Stomach smooth muscle (tissue), 2 donors: ENCODE data around the gene EIF2B5.
"Not testable (repeated sequence)": the region's sequence is repeated elsewhere in the genome, so short reads cannot be mapped to it uniquely, and the experiment has no call there.

Experiments used
- H3K27ac ChIP-seq: one replicate; pipeline ENCODE4 v1.7.0; 2013; ENCODE audit warnings: mild to moderate bottlenecking, low read length, inconsistent platforms
- H3K27me3 ChIP-seq, 2 donors: one replicate each; pipeline ENCODE4 v1.7.0; 2013; ENCODE audit warnings: low read length in 2 of 2; ENCODE audit not compliant: insufficient read depth in 2 of 2, control insufficient read depth in 1 of 2
- H3K36me3 ChIP-seq, 2 donors: one replicate each; pipeline ENCODE4 v1.7.0; 2013; ENCODE audit warnings: low read length in 2 of 2; ENCODE audit not compliant: control insufficient read depth in 2 of 2, insufficient read depth in 2 of 2
- H3K4me1 ChIP-seq: one replicate; pipeline ENCODE4 v1.7.0; 2013; ENCODE audit warnings: low read length; ENCODE audit not compliant: control insufficient read depth, insufficient read depth
- H3K4me3 ChIP-seq, 2 donors: one replicate each; pipeline ENCODE4 v1.7.0; 2013; ENCODE audit warnings: low read length in 2 of 2
- H3K9ac ChIP-seq, 2 donors: one replicate each; pipeline ENCODE4 v1.7.0; 2013; ENCODE audit warnings: low read length in 2 of 2, mild to moderate bottlenecking in 1 of 2
- H3K9me3 ChIP-seq, 2 donors: one replicate each; pipeline ENCODE4 v1.7.0; 2013; ENCODE audit warnings: low read length in 2 of 2; ENCODE audit not compliant: control insufficient read depth in 2 of 2
- donor health status: healthy.
- donor health status: Pancreatic carcinoma.

Gene EIF2B5

GRCh38 chr3:184162571-184163070 is 27.5 kb downstream of the EIF2B5 start:
- not testable (repeated sequence) for H3K27me3 ChIP-seq, H3K4me3 ChIP-seq, H3K27ac ChIP-seq, H3K9ac ChIP-seq, H3K9me3 ChIP-seq
- Histone ChIP-seq H3K4me1 (peaks cover 49% of the 10 kb centered on the region), H3K36me3 (peaks cover 40% of the 10 kb centered on the region in 2 donors)

GRCh38 chr3:184164648-184165330 is 29.6 kb downstream of the EIF2B5 start:
- Histone ChIP-seq H3K4me1 (peaks cover 36% of the 10 kb centered on the region), H3K27ac (no peak overlapping the region), H3K9me3 (no peaks in the 10 kb centered on the region), H3K4me3 (no peak overlapping the region), H3K27me3 (no peaks in the 10 kb centered on the region), H3K9ac (no peak overlapping the region), H3K36me3 (peaks cover 50 to 51% of the 10 kb centered on the region in 2 donors)

- H3K36me3 ChIP-seq = peaks cover 51% of the 10 kb centered on the region in 2 donors
- no peak overlapping the region for H3K9ac ChIP-seq
- H3K27me3 ChIP-seq = no peaks in the 10 kb centered on the region
- H3K4me1 ChIP-seq = peaks cover 29% of the 10 kb centered on the region
- no peaks in the 10 kb centered on the region for H3K9me3 ChIP-seq
- no peak overlapping the region for H3K27ac ChIP-seq
- H3K4me3 ChIP-seq = no peak overlapping the region
Measured at GRCh38 chr3:184165543-184165942, 30.4 kb downstream of the EIF2B5 start.

GRCh38 chr3:184166671-184167070 is 31.5 kb downstream of the EIF2B5 start:
- H3K4me3 ChIP-seq = no peak overlapping the region
- H3K36me3 ChIP-seq = peaks cover 60% of the 10 kb centered on the region in 2 donors
- peaks cover 19% of the 10 kb centered on the region for H3K4me1 ChIP-seq

GRCh38 chr3:184167786-184168185 is 32.6 kb downstream of the EIF2B5 start:
- no peak overlapping the region for H3K27ac ChIP-seq
- no peaks in the 10 kb centered on the region for H3K9me3 ChIP-seq
- H3K36me3 ChIP-seq = peaks cover 62 to 67% of the 10 kb centered on the region in 2 donors

More at GRCh38 chr3:184166671-184167070, 31.5 kb downstream of the EIF2B5 start:
- H3K9ac ChIP-seq = no peak overlapping the region
- H3K27me3 ChIP-seq = no peaks in the 10 kb centered on the region
- no peaks in the 10 kb centered on the region for H3K9me3 ChIP-seq
- no peak overlapping the region for H3K27ac ChIP-seq

GRCh38 chr3:184168363-184169120 is 33.4 kb downstream of the EIF2B5 start:
- H3K27me3 ChIP-seq = no peaks in the 10 kb centered on the region
- no peak overlapping the region for H3K27ac ChIP-seq
- H3K4me1 ChIP-seq = peaks cover 10% of the 10 kb centered on the region
- no peak overlapping the region for H3K9ac ChIP-seq
- peaks cover 60 to 65% of the 10 kb centered on the region in 2 donors for H3K36me3 ChIP-seq
- no peaks in the 10 kb centered on the region for H3K9me3 ChIP-seq
- H3K4me3 ChIP-seq = no peak overlapping the region

More at GRCh38 chr3:184167786-184168185, 32.6 kb downstream of the EIF2B5 start:
- Histone ChIP-seq H3K27me3 (no peaks in the 10 kb centered on the region), H3K9ac (no peak overlapping the region), H3K4me1 (peaks cover 14% of the 10 kb centered on the region), H3K4me3 (no peak overlapping the region)

GRCh38 chr3:184169896-184170875 is 35.0 kb downstream of the EIF2B5 start:
- Histone ChIP-seq H3K4me1 (peaks cover 9% of the 10 kb centered on the region), H3K27ac (no peak overlapping the region), H3K9me3 (no peaks in the 10 kb centered on the region), H3K36me3 (peaks cover 45 to 49% of the 10 kb centered on the region in 2 donors), H3K4me3 (no peak overlapping the region), H3K9ac (no peak overlapping the region), H3K27me3 (no peaks in the 10 kb centered on the region)

- Histone ChIP-seq H3K9ac (no peak overlapping the region), H3K4me1 (peaks cover 21% of the 10 kb centered on the region), H3K9me3 (no peaks in the 10 kb centered on the region), H3K36me3 (peaks cover 31 to 35% of the 10 kb centered on the region in 2 donors), H3K27ac (no peak overlapping the region), H3K27me3 (no peaks in the 10 kb centered on the region), H3K4me3 (no peak overlapping the region)
Measured at GRCh38 chr3:184171562-184171961, 36.4 kb downstream of the EIF2B5 start.

GRCh38 chr3:184172681-184173373 is 37.7 kb downstream of the EIF2B5 start:
- Histone ChIP-seq H3K9me3 (no peaks in the 10 kb centered on the region), H3K27ac (no peak overlapping the region), H3K9ac (no peak overlapping the region), H3K4me1 (peaks cover 34% of the 10 kb centered on the region), H3K4me3 (no peak overlapping the region), H3K36me3 (peaks cover 26 to 33% of the 10 kb centered on the region in 2 donors), H3K27me3 (no peaks in the 10 kb centered on the region)

- H3K27ac ChIP-seq = no peak overlapping the region
- H3K36me3 ChIP-seq = peaks cover 26 to 32% of the 10 kb centered on the region in 2 donors
- H3K9me3 ChIP-seq = no peaks in the 10 kb centered on the region
- peaks cover 39% of the 10 kb centered on the region for H3K4me1 ChIP-seq
- no peak overlapping the region for H3K4me3 ChIP-seq
- no peak overlapping the region for H3K9ac ChIP-seq
- H3K27me3 ChIP-seq = no peaks in the 10 kb centered on the region
Measured at GRCh38 chr3:184173374-184173722, 38.2 kb downstream of the EIF2B5 start.
